Measurements from ENCODE around the gene GALNT18. TPM values are rescaled to one million over a fixed set of nuclear protein-coding genes. Genes with fewer than 3 reads are reported as not detected.
A peak's percentile ranks its signal among the peaks of the same experiment; 100 is the strongest.

GALNT18 gene
- total RNA-seq, 2 experiments from 2014 or later: not detected

- intact Hi-C loops (cut with micrococcal nuclease; ENCODE audit: unreplicated experiment): no loop called here
- POLR2A ChIA-PET: interaction anchor here (0.6 kb wide), 1 partner anchor 14 kb away, joined by 3 read pairs; no protein-coding TSS in a partner anchor
- H3K9me2 ChIP-seq (ENCODE audit: insufficient read depth, low read length): no peaks in the 10 kb centered on the region
- no peaks in the 10 kb centered on the region for H3K36me3 ChIP-seq (ENCODE audit: insufficient read depth, low read length)
- CTCF ChIA-PET (ENCODE audit: unreplicated experiment): no interaction called here
- H3K4me2 ChIP-seq (ENCODE audit: low read length): no peak overlapping the region
- H4K20me1 ChIP-seq (ENCODE audit: insufficient read depth, low read length): no peaks in the 10 kb centered on the region
- no peak overlapping the region for H3K27ac ChIP-seq (ENCODE audit: low read depth, low read length, poor library complexity, severe bottlenecking)
- BruUV-seq (replicated peaks): no TSS peak
- TF ChIP-seq CTCF (conservative IDR thresholded peaks at IDR 0.05; ENCODE audit: low read length): no peak
- no peak for TF ChIP-seq EZH2phosphoT487 (IDR thresholded peaks at IDR 0.05; ENCODE audit: borderline replicate concordance, low read depth, low read length)
- no peaks in the 10 kb centered on the region for H3K79me2 ChIP-seq (ENCODE audit: insufficient read depth, low read depth, low read length)
- H3K4me1 ChIP-seq (ENCODE audit: insufficient read depth, low read length, poor library complexity, severe bottlenecking): peaks cover 12% of the 10 kb centered on the region
- H3K9me3 ChIP-seq (ENCODE audit: low read length): no peaks in the 10 kb centered on the region
- DNase-seq (ENCODE audit: low spot score): no peak
- no peak overlapping the region for H3K4me3 ChIP-seq (ENCODE audit: low read depth, low read length, poor library complexity, severe bottlenecking)
- H2AFZ ChIP-seq (ENCODE audit: low read length): no peak overlapping the region
Observed at GRCh38 chr11:11280826-11281225, 341.0 kb downstream of the GALNT18 start.

DNA sequence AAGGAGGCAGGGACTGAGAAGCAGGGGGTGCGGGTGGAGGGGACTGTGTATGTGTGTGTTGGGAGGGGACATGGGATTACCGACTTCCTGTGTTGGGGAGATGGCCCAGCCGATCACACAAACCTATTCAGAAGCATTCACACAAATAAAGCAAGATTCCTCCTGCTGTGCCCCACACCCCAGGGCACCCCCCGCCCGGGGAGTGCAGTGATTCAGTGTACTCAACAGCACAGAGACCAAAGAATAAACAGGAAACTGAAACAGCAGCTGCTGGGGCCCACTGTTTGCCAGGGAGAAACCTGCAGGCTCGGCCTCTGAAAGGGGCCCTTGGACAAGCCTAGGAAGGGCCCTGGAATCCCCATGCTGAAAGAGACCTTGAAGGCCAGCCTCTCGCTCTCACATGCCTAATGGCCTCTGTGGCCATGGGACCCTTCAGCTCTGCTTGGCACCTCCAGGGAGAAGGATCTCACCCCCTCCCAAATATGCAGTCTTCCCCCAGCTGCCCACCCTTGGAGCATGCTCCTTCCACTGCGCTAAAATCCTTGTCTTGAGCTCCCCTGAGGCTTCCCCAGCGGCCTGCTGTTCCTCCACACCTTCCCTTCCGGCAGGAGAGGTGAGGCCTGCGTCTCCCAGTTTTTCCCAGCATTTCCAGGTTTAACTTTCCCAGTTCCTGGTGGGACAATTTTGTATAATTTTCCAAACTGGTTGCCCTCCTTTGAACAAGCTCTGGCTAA, 341.7 kb downstream of the GALNT18 start:
- ChIA-PET POLR2A (interaction anchor here (0.6 to 1.3 kb wide), 3 partner anchors 8 to 36 kb away, joined by 3 to 6 read pairs (median 3); no protein-coding TSS in a partner anchor), CTCF (ENCODE audit: unreplicated experiment) (no interaction called here)
- peak overlapping the region; percentile 35 for H3K4me2 ChIP-seq (ENCODE audit: low read length)
- TF ChIP-seq CTCF (conservative IDR thresholded peaks at IDR 0.05; ENCODE audit: low read length): no peak
- no peak for TF ChIP-seq EZH2phosphoT487 (IDR thresholded peaks at IDR 0.05; ENCODE audit: borderline replicate concordance, low read depth, low read length)
- H3K79me2 ChIP-seq (ENCODE audit: insufficient read depth, low read depth, low read length): no peaks in the 10 kb centered on the region
- no TSS peak for BruUV-seq (replicated peaks)
- DNase-seq (ENCODE audit: low spot score): peak; percentile 43
- no peak overlapping the region for H3K27ac ChIP-seq (ENCODE audit: low read depth, low read length, poor library complexity, severe bottlenecking)
- H2AFZ ChIP-seq (ENCODE audit: low read length): peak overlapping the region; percentile 71
- no peaks in the 10 kb centered on the region for H4K20me1 ChIP-seq (ENCODE audit: insufficient read depth, low read length)
- H3K4me3 ChIP-seq (ENCODE audit: low read depth, low read length, poor library complexity, severe bottlenecking): no peak overlapping the region
- H3K9me3 ChIP-seq (ENCODE audit: low read length): no peaks in the 10 kb centered on the region
- no peaks in the 10 kb centered on the region for H3K9me2 ChIP-seq (ENCODE audit: insufficient read depth, low read length)
- peaks cover 12% of the 10 kb centered on the region for H3K4me1 ChIP-seq (ENCODE audit: insufficient read depth, low read length, poor library complexity, severe bottlenecking)
- H3K36me3 ChIP-seq (ENCODE audit: insufficient read depth, low read length): no peaks in the 10 kb centered on the region
- intact Hi-C loops (cut with micrococcal nuclease; ENCODE audit: unreplicated experiment): no loop called here

GRCh38 chr11:11272254-11272653, 349.6 kb downstream of the GALNT18 start:
- Histone ChIP-seq H3K36me3 (ENCODE audit: insufficient read depth, low read length) (no peaks in the 10 kb centered on the region), H3K79me2 (ENCODE audit: insufficient read depth, low read depth, low read length) (no peaks in the 10 kb centered on the region), H3K4me3 (ENCODE audit: low read depth, low read length, poor library complexity, severe bottlenecking) (no peak overlapping the region), H4K20me1 (ENCODE audit: insufficient read depth, low read length) (no peaks in the 10 kb centered on the region), H3K9me3 (ENCODE audit: low read length) (no peaks in the 10 kb centered on the region), H3K9me2 (ENCODE audit: insufficient read depth, low read length) (no peaks in the 10 kb centered on the region), H3K4me2 (ENCODE audit: low read length) (no peak overlapping the region), H2AFZ (ENCODE audit: low read length) (no peak overlapping the region), H3K27ac (ENCODE audit: low read depth, low read length, poor library complexity, severe bottlenecking) (no peak overlapping the region), H3K4me1 (ENCODE audit: insufficient read depth, low read length, poor library complexity, severe bottlenecking) (peaks cover 16% of the 10 kb centered on the region)
- intact Hi-C loops (cut with micrococcal nuclease; ENCODE audit: unreplicated experiment): no loop called here
- POLR2A ChIA-PET: no interaction called here
- DNase-seq (ENCODE audit: low spot score): no peak
- no TSS peak for BruUV-seq (replicated peaks)
- CTCF ChIA-PET (ENCODE audit: unreplicated experiment): no interaction called here
- TF ChIP-seq EZH2phosphoT487 (IDR thresholded peaks at IDR 0.05; ENCODE audit: borderline replicate concordance, low read depth, low read length): no peak
- no peak for TF ChIP-seq CTCF (conservative IDR thresholded peaks at IDR 0.05; ENCODE audit: low read length)

All from OCI-LY7 (cell line).